Stimulated activated CD4-positive, alpha-beta T cell treated with anti-CD3 and anti-CD28 coated beads, TNF-alpha, amount 100 ng/mL, for 4 hours (primary cell): ENCODE results near the gene ITPKB.
A peak's percentile ranks its signal among the peaks of the same experiment; 100 is the strongest.
"Not testable (repeated sequence)": the region's sequence is repeated elsewhere in the genome, so short reads cannot be mapped to it uniquely, and the experiment has no call there.

Experiments used
- DNase-seq, 3 experiments: peaks; one replicate each; pipeline ENCODE4 v3.0.0-alpha.2; 2020; ENCODE audit warnings: low read depth in 3 of 3

The ITPKB gene

DNA sequence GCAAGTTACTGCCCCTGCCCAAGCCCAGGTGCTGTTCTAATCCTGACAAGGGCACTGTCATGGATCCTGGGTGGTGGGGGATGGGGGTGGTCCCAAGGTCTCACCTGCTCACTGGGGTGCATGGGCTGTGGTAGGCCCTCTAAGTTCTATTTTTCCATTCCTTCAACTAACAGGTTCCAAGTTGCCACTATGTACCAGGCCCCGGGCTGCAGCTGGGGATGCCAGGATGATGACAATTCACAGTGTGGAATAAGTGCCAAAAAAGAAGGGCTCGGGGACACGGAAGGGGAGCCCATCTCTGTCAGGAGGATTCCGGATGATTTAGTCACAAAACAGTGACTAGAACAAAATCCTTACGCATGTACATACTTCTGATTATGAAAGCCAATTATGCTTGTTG is 114.6 kb downstream of the ITPKB start:
- no peak for DNase-seq

GRCh38 chr1:226622012-226622411 is 117.1 kb downstream of the ITPKB start:
- DNase-seq: no peak

GRCh38 chr1:226619031-226619430 is 120.1 kb downstream of the ITPKB start:
- no peak for DNase-seq

- DNase-seq: no peak
Observed at GRCh38 chr1:226618380-226618779, 120.7 kb downstream of the ITPKB start.

DNA sequence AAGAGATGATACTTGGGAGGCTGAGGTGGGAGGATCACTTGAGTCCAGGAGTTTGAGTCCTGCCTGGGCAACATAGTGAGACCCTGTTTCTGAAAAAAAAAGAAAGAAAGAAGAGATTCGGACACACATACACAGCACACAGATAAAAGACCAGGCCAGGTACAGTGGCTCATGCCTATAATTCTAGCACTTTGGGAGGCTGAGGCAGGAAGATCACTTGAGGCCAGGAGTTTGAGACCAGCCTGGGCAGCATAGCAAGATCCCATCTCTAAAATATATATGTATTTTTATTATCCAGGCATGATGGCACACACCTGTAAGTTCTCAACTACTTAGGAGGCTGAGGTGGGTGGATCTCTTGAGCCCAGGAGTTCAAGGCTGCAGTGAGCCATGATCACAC is 121.4 kb downstream of the ITPKB start:
- not testable (repeated sequence) for DNase-seq

GRCh38 chr1:226617109-226617508 is 122.0 kb downstream of the ITPKB start:
- DNase-seq: no peak

- DNase-seq: no peak
Observed at GRCh38 chr1:226616636-226617035, 122.4 kb downstream of the ITPKB start.

DNA sequence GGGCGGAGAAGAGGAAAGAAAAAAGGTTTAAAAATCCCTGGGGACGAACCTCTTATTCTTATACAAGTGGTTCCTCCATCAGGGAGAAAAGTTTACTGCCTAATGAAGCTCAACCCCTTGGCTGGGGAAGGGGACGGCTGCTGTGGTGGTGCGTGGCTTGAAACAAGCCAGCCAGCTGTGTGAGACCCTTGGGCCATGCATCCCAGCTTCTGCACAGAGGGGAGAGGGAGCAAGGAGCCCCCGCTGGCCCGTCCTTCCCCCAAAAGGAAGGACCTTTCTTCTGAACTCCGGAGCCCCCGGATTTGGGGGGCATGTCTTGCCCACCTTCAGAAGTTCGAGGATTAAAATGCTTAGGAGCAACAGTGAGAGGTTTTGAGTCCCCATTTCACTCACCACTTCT is 123.2 kb downstream of the ITPKB start:
- no peak for DNase-seq

DNA sequence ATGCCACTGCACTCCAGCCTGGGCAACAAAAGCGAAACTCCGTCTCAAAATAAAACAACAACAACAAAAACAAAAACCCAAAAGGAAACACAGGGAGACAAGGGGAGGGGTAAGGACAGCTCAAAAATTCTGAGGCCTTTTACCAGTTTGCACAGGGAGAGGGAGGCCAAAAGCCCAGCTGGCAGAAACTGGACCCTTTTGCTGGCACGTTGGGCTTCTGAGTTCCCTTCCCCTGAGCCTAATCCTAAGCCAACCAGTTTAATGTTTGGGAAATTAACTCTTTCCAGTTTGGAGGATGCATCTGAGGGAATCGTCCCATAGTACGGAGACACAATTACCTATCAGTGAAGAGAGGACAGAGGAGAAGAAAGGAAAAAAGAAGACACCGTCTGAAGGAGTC is 127.1 kb downstream of the ITPKB start:
- DNase-seq: not testable (repeated sequence)

DNA sequence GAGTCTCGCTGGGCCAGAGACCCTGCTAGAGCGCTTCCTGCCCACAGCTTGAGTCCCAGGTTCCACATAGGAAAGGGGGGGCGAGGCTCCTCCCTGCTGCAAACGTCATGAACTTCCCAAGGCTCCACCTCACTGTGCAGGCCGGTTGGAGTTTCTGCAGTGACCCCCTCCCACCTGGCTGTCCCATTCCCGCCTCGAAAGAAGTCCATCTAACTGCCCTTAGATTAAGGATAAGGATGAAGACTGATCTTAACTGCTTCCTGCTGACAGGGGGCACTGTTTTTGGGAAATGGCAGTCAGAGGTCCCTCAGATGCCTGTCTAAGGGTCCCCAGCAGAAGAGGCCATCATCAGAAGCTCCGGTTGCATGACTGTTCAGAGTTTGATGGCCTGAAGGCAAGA is 127.8 kb downstream of the ITPKB start:
- DNase-seq: no peak

GRCh38 chr1:226610671-226611070 is 128.4 kb downstream of the ITPKB start:
- no peak for DNase-seq

- no peak for DNase-seq
Observed at GRCh38 chr1:226609836-226610455, 129.1 kb downstream of the ITPKB start.

GRCh38 chr1:226608699-226609505 is 130.2 kb downstream of the ITPKB start:
- peak; percentile 22 to 48 (median 38) for DNase-seq

DNA sequence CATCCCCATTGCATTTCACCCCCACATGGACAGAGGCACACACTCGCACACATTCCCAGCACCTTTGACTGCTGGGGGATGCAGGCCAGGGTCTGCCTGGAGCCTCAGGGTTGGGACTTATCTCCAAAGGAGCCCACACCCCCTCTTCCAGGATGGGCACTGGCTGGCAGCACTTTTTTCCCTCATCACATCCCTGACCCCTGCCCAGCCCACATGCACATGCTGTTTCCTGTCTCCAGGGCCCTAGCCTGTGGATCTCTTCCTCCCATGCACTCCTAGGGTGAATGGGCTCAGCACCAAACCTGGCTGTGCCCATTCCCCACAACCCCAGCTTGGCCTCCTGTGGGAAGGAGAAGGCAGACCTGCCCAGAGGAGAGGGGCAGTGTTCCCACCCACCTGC is 131.3 kb downstream of the ITPKB start:
- no peak for DNase-seq

DNA sequence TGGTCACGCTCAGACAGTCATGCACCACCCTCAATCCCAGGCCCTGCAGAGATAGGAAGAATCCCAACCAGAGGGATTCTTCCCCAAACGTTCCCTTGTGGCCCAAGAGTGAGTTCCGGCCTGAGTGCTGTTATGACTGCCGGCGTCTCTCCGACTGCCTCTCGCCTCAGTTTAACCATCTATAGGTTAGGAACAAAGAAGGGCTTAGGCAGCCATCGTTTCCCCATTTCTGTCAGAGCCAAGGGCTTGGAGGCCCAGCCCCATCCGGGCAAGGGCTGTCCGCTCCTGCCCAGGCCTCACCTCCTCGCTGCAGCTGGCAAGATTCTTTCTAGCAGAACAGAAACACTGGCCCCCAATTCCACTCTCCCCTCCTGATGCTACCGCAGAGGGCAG is 131.8 kb downstream of the ITPKB start:
- DNase-seq: no peak

GRCh38 chr1:226606311-226607267 is 132.5 kb downstream of the ITPKB start:
- DNase-seq: no peak

DNA sequence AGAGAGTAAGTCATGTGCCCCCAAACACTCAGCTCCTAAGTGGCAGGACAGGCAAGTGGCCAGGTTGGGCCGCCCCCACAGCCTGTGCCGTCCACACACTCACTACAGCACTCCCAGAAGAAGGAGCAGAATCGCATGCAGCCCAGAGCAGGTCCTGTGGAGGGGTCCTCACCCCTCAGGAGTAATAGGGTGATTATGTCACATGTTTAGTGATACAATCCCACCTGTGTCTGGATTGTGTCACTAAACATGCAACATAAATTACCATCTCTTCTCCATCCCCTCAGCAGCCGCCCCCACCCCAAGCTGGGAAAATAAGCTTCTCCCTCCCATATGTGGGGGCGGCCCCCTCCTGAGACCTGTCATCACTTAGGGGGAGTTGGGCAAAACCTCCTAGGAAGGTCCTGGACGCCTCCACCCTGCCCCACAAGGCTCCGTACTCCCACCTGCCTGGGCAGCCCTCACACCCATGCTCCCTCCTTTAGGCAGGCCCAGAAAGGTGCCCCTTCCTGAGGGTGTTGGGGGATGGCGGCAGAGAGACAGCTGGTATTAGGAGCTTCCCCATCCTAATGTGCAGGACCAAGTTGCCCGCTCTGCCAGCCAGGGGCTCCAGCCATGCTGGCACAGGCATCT is 133.6 kb downstream of the ITPKB start:
- no peak for DNase-seq

DNA sequence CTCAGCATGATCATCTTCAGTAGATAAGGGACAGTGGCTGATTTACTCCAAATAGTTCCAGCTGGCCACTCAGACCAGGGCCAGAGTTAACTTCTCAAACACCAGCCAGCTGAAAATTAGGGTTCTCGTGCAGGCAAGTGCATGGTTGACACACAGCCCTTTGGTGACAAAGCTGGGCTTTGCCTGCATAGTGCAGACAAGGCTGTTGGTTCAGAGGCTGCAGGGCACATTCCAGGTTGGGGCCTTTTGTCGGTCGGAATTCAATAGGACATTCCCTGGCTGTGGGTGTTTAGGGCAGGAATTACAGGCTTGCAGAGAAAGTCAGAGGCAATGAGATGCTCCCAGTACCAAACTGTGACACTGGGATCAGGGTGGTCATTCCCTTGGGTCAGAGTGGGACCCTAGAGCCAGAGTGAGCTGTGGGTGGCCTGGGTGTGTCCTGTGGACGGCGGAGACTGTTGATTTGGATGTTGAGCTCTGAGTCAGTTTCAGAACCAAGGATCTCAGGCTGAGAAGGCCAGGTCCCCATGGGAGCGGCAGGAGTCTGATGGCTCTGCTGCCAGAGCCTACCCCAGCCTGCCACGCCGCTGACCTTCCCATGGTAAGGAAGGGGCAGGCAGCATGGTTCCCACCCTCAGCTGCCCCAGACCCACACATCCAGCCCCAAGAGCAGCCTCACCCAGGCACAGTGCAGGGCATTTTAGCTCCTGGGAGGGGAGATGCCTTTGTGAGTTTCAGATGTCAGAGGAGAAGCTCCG is 134.3 kb downstream of the ITPKB start:
- no peak for DNase-seq

- DNase-seq: no peak
Observed at GRCh38 chr1:226603858-226604559, 135.1 kb downstream of the ITPKB start.
